Measurements from ENCODE around the gene CDH22. TPM values are rescaled to one million over a fixed set of nuclear protein-coding genes. Genes with fewer than 3 reads are reported as not detected.

Gene CDH22
- total RNA-seq, 1 donor from 2014 or later, result 1.7 TPM

DNA sequence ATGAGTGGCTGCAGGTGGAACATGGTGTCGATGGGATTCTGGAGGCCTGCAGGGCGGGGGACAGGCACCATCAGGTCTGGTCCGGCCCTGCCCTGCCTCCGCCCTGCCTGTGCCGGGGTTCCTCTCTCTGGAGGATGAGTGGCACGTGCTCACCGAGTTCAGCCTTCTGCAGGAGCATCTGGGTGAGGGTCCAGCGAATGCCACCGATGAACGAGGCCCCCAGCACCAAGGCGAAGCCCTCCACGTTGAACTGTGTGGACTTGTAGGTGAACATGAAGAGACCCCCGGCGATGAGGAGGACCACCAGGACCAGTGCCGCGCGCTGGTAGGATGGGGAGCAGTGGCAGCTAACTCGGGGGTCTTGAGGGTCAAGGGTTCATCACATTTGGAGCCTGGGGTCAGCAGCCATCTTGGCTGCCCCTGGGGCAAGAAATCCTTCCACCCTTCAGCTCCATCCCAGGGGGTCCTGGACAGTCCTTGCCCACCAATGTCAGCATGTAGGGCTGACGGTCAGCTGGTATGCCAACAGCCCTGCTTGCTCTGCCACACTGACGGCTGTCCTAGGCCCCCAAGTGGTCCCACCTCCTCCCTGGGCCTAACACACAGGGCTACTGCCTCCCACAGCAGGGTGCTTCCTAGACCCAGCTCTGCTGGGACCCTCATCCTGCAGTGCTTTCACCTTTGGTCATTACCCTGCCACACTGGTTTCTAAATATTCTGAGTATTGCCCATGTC, 46.8 kb upstream of the CDH22 start:
- Histone ChIP-seq H3K4me1 (peaks cover 44% of the 10 kb centered on the region), H3K9me3 (no peaks in the 10 kb centered on the region), H3K36me3 (peaks cover 0 to 26% of the 10 kb centered on the region in 2 donors), H3K27ac (no peak overlapping the region), H3K27me3 (no peaks in the 10 kb centered on the region), H3K4me3 (no peak overlapping the region)
- no peak for DNase-seq (ENCODE audit: extremely low spot score in 2 of 2)
- no peak for TF ChIP-seq POLR2A (IDR thresholded peaks at IDR 0.05)
- intact Hi-C loops (cut with DNase I), result no loop called here

DNA sequence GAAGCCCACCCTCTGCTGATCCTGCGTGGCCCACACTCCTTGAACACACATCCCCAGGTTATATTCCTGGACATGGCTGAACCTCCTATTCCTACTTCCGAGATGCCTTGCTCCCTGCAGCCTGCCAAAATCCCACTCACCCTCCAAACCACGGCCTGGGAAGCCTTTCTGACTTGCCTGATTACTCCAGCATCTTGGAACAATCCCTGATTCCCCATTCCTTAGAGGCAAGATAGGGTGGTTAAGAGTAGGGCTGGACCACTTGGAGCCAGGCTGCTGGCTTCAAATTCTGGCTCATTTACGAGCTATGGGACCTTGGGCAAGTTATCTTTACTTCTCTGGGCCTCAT, 45.9 kb upstream of the CDH22 start:
- Histone ChIP-seq H3K4me3 (no peak overlapping the region), H3K27ac (no peak overlapping the region), H3K27me3 (no peaks in the 10 kb centered on the region), H3K9me3 (no peaks in the 10 kb centered on the region), H3K4me1 (peaks cover 35% of the 10 kb centered on the region), H3K36me3 (peaks cover 0 to 28% of the 10 kb centered on the region in 2 donors)
- intact Hi-C loops (cut with DNase I), result no loop called here
- no peak for DNase-seq (ENCODE audit: extremely low spot score in 2 of 2)
- TF ChIP-seq POLR2A (IDR thresholded peaks at IDR 0.05) (no peak), POLR2AphosphoS5 (IDR thresholded peaks at IDR 0.05; ENCODE audit: insufficient read depth in 1 of 2, low read depth in 1 of 2) (no peak)
- TF ChIP-seq, protein P1, sequence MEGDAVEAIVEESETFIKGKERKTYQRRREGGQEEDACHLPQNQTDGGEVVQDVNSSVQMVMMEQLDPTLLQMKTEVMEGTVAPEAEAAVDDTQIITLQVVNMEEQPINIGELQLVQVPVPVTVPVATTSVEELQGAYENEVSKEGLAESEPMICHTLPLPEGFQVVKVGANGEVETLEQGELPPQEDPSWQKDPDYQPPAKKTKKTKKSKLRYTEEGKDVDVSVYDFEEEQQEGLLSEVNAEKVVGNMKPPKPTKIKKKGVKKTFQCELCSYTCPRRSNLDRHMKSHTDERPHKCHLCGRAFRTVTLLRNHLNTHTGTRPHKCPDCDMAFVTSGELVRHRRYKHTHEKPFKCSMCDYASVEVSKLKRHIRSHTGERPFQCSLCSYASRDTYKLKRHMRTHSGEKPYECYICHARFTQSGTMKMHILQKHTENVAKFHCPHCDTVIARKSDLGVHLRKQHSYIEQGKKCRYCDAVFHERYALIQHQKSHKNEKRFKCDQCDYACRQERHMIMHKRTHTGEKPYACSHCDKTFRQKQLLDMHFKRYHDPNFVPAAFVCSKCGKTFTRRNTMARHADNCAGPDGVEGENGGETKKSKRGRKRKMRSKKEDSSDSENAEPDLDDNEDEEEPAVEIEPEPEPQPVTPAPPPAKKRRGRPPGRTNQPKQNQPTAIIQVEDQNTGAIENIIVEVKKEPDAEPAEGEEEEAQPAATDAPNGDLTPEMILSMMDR (IDR thresholded peaks at IDR 0.05), result no peak

GRCh38 chr20:46353500-46354206, 45.4 kb upstream of the CDH22 start:
- Histone ChIP-seq H3K4me1 (peaks cover 31% of the 10 kb centered on the region), H3K4me3 (no peak overlapping the region), H3K27me3 (no peaks in the 10 kb centered on the region), H3K27ac (no peak overlapping the region), H3K9me3 (no peaks in the 10 kb centered on the region), H3K36me3 (peaks cover 0 to 28% of the 10 kb centered on the region in 2 donors)
- TF ChIP-seq POLR2A (IDR thresholded peaks at IDR 0.05) (no peak), POLR2AphosphoS5 (IDR thresholded peaks at IDR 0.05; ENCODE audit: insufficient read depth in 1 of 2, low read depth in 1 of 2) (no peak)
- TF ChIP-seq, protein P1 (IDR thresholded peaks at IDR 0.05), result no peak
- DNase-seq (ENCODE audit: extremely low spot score in 2 of 2), result no peak
- intact Hi-C loops (cut with DNase I), result no loop called here

GRCh38 chr20:46352370-46352938, 44.2 kb upstream of the CDH22 start:
- intact Hi-C loops (cut with DNase I), result no loop called here
- Histone ChIP-seq H3K4me3 (no peak overlapping the region), H3K27me3 (no peaks in the 10 kb centered on the region), H3K9me3 (no peaks in the 10 kb centered on the region), H3K36me3 (peaks cover 0 to 21% of the 10 kb centered on the region in 2 donors), H3K4me1 (peaks cover 19% of the 10 kb centered on the region), H3K27ac (no peak overlapping the region)
- no peak for DNase-seq (ENCODE audit: extremely low spot score in 2 of 2)
- TF ChIP-seq, protein P1 (IDR thresholded peaks at IDR 0.05), result no peak
- no peak for TF ChIP-seq POLR2AphosphoS5 (IDR thresholded peaks at IDR 0.05; ENCODE audit: insufficient read depth in 1 of 2, low read depth in 1 of 2)
- TF ChIP-seq POLR2A (IDR thresholded peaks at IDR 0.05), result no peak

GRCh38 chr20:46351357-46352058, 43.2 kb upstream of the CDH22 start:
- DNase-seq (ENCODE audit: extremely low spot score in 2 of 2), result no peak
- Histone ChIP-seq H3K27ac (no peak overlapping the region), H3K9me3 (no peaks in the 10 kb centered on the region), H3K4me1 (peaks cover 10% of the 10 kb centered on the region), H3K27me3 (no peaks in the 10 kb centered on the region), H3K4me3 (no peak overlapping the region), H3K36me3 (peaks cover 0 to 21% of the 10 kb centered on the region in 2 donors)
- intact Hi-C loops (cut with DNase I), result no loop called here
- TF ChIP-seq, protein P1 (IDR thresholded peaks at IDR 0.05), result no peak
- TF ChIP-seq POLR2AphosphoS5 (IDR thresholded peaks at IDR 0.05; ENCODE audit: insufficient read depth in 1 of 2, low read depth in 1 of 2) (no peak), POLR2A (IDR thresholded peaks at IDR 0.05) (no peak)
